Measurements from ENCODE around the gene CDH15.

- TF ChIP-seq EZH2 (IDR thresholded peaks at IDR 0.05): no peak
- TF ChIP-seq CTCF (IDR thresholded peaks at IDR 0.05): no peak
- no peak for TF ChIP-seq EZH2phosphoT487 (IDR thresholded peaks at IDR 0.05)
Measured at GRCh38 chr16:89207993-89208392, 36.4 kb downstream of the CDH15 start.

All from neural progenitor cell (in vitro differentiated cells).